IPS-NIHi11 (cell line): ENCODE data around the gene FOXN1.
"Not testable (repeated sequence)": the region's sequence is repeated elsewhere in the genome, so short reads cannot be mapped to it uniquely, and the experiment has no call there.

ENCODE experiments used
- DNase-seq: peaks from one replicate; pipeline ENCODE4 v3.0.0; 2012; ENCODE audit warnings: mixed read lengths, low spot score

Gene FOXN1

GRCh38 chr17:28505986-28506665 lies at the start of gene FOXN1:
TSS of gene FOXN1 (plus strand) at chr17:28506348. CDS start at chr17:28523970, 17,622 bp downstream.
- DNase-seq, result no peak

GRCh38 chr17:28457890-28458289 lies 48.3 kb upstream of the FOXN1 start:
- no peak for DNase-seq

- DNase-seq, result not testable (repeated sequence)
These were observed 47.3 kb upstream of the FOXN1 start for GRCh38 chr17:28458881-28459280.

- DNase-seq, result no peak
These were observed 45.2 kb upstream of the FOXN1 start for GRCh38 chr17:28460901-28461300.

GRCh38 chr17:28466001-28466400 lies 40.1 kb upstream of the FOXN1 start:
- DNase-seq, result no peak

GRCh38 chr17:28466521-28467048 lies 39.6 kb upstream of the FOXN1 start:
- DNase-seq, result no peak

- no peak for DNase-seq
These were observed 38.6 kb upstream of the FOXN1 start for GRCh38 chr17:28467456-28468025.

- DNase-seq, result not testable (repeated sequence)
These were observed 38.0 kb upstream of the FOXN1 start for GRCh38 chr17:28468033-28468735.

- DNase-seq, result no peak
These were observed 37.4 kb upstream of the FOXN1 start for GRCh38 chr17:28468781-28469180.

GRCh38 chr17:28469376-28469775 lies 36.8 kb upstream of the FOXN1 start:
- DNase-seq, result no peak

GRCh38 chr17:28470266-28470913 lies 35.8 kb upstream of the FOXN1 start:
- DNase-seq, result no peak

- no peak for DNase-seq
These were observed 35.2 kb upstream of the FOXN1 start for GRCh38 chr17:28470914-28471366.

- no peak for DNase-seq
These were observed 34.4 kb upstream of the FOXN1 start for GRCh38 chr17:28471531-28472342.

- DNase-seq, result no peak
These were observed 33.2 kb upstream of the FOXN1 start for GRCh38 chr17:28472871-28473497.

- DNase-seq, result peak; percentile 50
These were observed 32.6 kb upstream of the FOXN1 start, which contains the start of gene SLC13A2 for GRCh38 chr17:28473542-28473941. TSS of gene SLC13A2 (plus strand) at chr17:28473644. CDS start at chr17:28473713, 69 bp downstream.

- no peak for DNase-seq
These were observed 32.0 kb upstream of the FOXN1 start for GRCh38 chr17:28474111-28474531.

- DNase-seq, result no peak
These were observed 30.8 kb upstream of the FOXN1 start for GRCh38 chr17:28475151-28475900.

GRCh38 chr17:28476076-28476865 lies 29.9 kb upstream of the FOXN1 start:
- no peak for DNase-seq

- no peak for DNase-seq
These were observed 28.2 kb upstream of the FOXN1 start for GRCh38 chr17:28477928-28478327.
